Left kidney (tissue), 8 donors: ENCODE measurements around the gene TXNDC8. TPM values are rescaled to one million over a fixed set of nuclear protein-coding genes. Genes with fewer than 3 reads are reported as not detected.
A peak's percentile ranks its signal among the peaks of the same experiment; 100 is the strongest.
"Not testable (repeated sequence)": the region's sequence is repeated elsewhere in the genome, so short reads cannot be mapped to it uniquely, and the experiment has no call there.

Experiments used
- DNase-seq: peaks from one replicate; pipeline ENCODE4 v3.0.0-alpha.2; 2013
- long read RNA-seq, 8 donors: transcript quantifications; one replicate each; lab custom pipeline, GENCODE V29; 2026
- polyA plus RNA-seq: library from polyadenylated mRNA; unstranded; fragments of 120-200 nt; gene quantifications from one replicate; pipeline ENCODE4 v1.2.1, GENCODE V29; 2013; ENCODE audit not compliant: insufficient read length

TXNDC8 gene
- not detected for polyA plus RNA-seq
- long read RNA-seq, donor 1 = 0 reads
- long read RNA-seq, donor 2 = 0 reads
- long read RNA-seq, donor 3 = 0 reads
- long read RNA-seq, donor 4 = 0 reads
- long read RNA-seq, donor 5 = 0 reads
- long read RNA-seq, donor 6 = 0 reads
- long read RNA-seq, donor 7 = 0 reads
- long read RNA-seq, donor 8 = 0 reads

GRCh38 chr9:110337727-110338126, at the start of gene TXNDC8:
TXNDC8 (minus strand) TSS chr9:110337863.
- no peak for DNase-seq

- DNase-seq = no peak
Observed at GRCh38 chr9:110383491-110383890, 45.8 kb upstream of the TXNDC8 start.

- no peak for DNase-seq
Observed at GRCh38 chr9:110382731-110383130, 45.1 kb upstream of the TXNDC8 start.

GRCh38 chr9:110371411-110372007, 33.8 kb upstream of the TXNDC8 start:
- DNase-seq = no peak

GRCh38 chr9:110370315-110370714, 32.7 kb upstream of the TXNDC8 start:
- DNase-seq = no peak

- no peak for DNase-seq
Observed at GRCh38 chr9:110364451-110364850, 26.8 kb upstream of the TXNDC8 start.

- not testable (repeated sequence) for DNase-seq
Observed at GRCh38 chr9:110358992-110359391, 21.3 kb upstream of the TXNDC8 start.

- peak; percentile 17 for DNase-seq
Observed at GRCh38 chr9:110357505-110357904, 19.8 kb upstream of the TXNDC8 start.

- peak; percentile 42 for DNase-seq
Observed at GRCh38 chr9:110356639-110357395, 19.2 kb upstream of the TXNDC8 start.

GRCh38 chr9:110355911-110356310, 18.2 kb upstream of the TXNDC8 start:
- no peak for DNase-seq

- DNase-seq = no peak
Observed at GRCh38 chr9:110351009-110351467, 13.4 kb upstream of the TXNDC8 start.

- no peak for DNase-seq
Observed at GRCh38 chr9:110346325-110346724, 8.7 kb upstream of the TXNDC8 start.

- no peak for DNase-seq
Observed at GRCh38 chr9:110344821-110345220, 7.2 kb upstream of the TXNDC8 start.

GRCh38 chr9:110343551-110343950, 5.9 kb upstream of the TXNDC8 start:
- no peak for DNase-seq

- DNase-seq = no peak
Observed at GRCh38 chr9:110340306-110340705, 2.6 kb upstream of the TXNDC8 start.

GRCh38 chr9:110338143-110338542, 480 bp upstream of the TXNDC8 start:
- DNase-seq = peak; percentile 41

GRCh38 chr9:110336363-110336762, 1.3 kb downstream of the TXNDC8 start:
- no peak for DNase-seq

- DNase-seq = no peak
Observed at GRCh38 chr9:110334871-110335270, 2.8 kb downstream of the TXNDC8 start.

GRCh38 chr9:110334183-110334582, 3.5 kb downstream of the TXNDC8 start:
- DNase-seq = no peak

GRCh38 chr9:110332766-110333165, 4.9 kb downstream of the TXNDC8 start:
- no peak for DNase-seq

- no peak for DNase-seq
Observed at GRCh38 chr9:110330484-110331105, 7.1 kb downstream of the TXNDC8 start.

- DNase-seq = no peak
Observed at GRCh38 chr9:110329639-110330230, 7.9 kb downstream of the TXNDC8 start.

GRCh38 chr9:110328763-110329162, 8.9 kb downstream of the TXNDC8 start:
- DNase-seq = no peak
